HG03342 (cell line): ENCODE data around the gene APRT.
"Not testable (repeated sequence)": the region's sequence is repeated elsewhere in the genome, so short reads cannot be mapped to it uniquely, and the experiment has no call there.

Experiments
- ATAC-seq: cut with Tn5 transposase; IDR thresholded peaks from one replicate; pipeline ENCODE4 v1.9.1; 2021; ENCODE audit warnings: mild to moderate bottlenecking, moderate library complexity; ENCODE audit not compliant: unreplicated experiment

Gene APRT

GRCh38 chr16:88774544-88775393 lies 37.0 kb downstream of the APRT start:
- ATAC-seq: no peak

GRCh38 chr16:88773812-88774291 lies 37.9 kb downstream of the APRT start:
- ATAC-seq: no peak

GRCh38 chr16:88772871-88773811 lies 38.6 kb downstream of the APRT start:
- ATAC-seq: no peak

- ATAC-seq: not testable (repeated sequence)
Observed at GRCh38 chr16:88771781-88772180, 39.9 kb downstream of the APRT start.

GRCh38 chr16:88771294-88771772 lies 40.4 kb downstream of the APRT start:
- no peak for ATAC-seq

- ATAC-seq: no peak
Observed at GRCh38 chr16:88770461-88771293, 41.1 kb downstream of the APRT start.

- no peak for ATAC-seq
Observed at GRCh38 chr16:88769617-88770460, 41.9 kb downstream of the APRT start.

- ATAC-seq: no peak
Observed at GRCh38 chr16:88768071-88768783, 43.5 kb downstream of the APRT start.

GRCh38 chr16:88767546-88768070 lies 44.1 kb downstream of the APRT start:
- no peak for ATAC-seq

- no peak for ATAC-seq
Observed at GRCh38 chr16:88766975-88767374, 44.8 kb downstream of the APRT start.

- no peak for ATAC-seq
Observed at GRCh38 chr16:88764913-88765349, 46.8 kb downstream of the APRT start.

- ATAC-seq: no peak
Observed at GRCh38 chr16:88764080-88764479, 47.6 kb downstream of the APRT start.

- ATAC-seq: no peak
Observed at GRCh38 chr16:88763502-88764053, 48.1 kb downstream of the APRT start.

GRCh38 chr16:88762941-88763340 lies 48.8 kb downstream of the APRT start:
- no peak for ATAC-seq

GRCh38 chr16:88762258-88762870 lies 49.4 kb downstream of the APRT start:
- ATAC-seq: no peak

GRCh38 chr16:88761830-88762229 lies 49.9 kb downstream of the APRT start:
- no peak for ATAC-seq

- ATAC-seq: no peak
Observed at GRCh38 chr16:88761143-88761534, 50.6 kb downstream of the APRT start.
